SHP77 (cell line): ENCODE results near the gene FAM43B.
"Not testable (repeated sequence)": the region's sequence is repeated elsewhere in the genome, so short reads cannot be mapped to it uniquely, and the experiment has no call there.

Experiments
- DNase-seq, 2 experiments: peaks; one replicate each; lab custom pipeline; 2025; lab: John Stamatoyannopoulos, UW

Gene FAM43B

GRCh38 chr1:20551945-20552727 is at the start of gene FAM43B:
FAM43B (plus strand) TSS chr1:20552573; CDS start chr1:20552974, 401 bp downstream.
- DNase-seq, result no peak

DNA sequence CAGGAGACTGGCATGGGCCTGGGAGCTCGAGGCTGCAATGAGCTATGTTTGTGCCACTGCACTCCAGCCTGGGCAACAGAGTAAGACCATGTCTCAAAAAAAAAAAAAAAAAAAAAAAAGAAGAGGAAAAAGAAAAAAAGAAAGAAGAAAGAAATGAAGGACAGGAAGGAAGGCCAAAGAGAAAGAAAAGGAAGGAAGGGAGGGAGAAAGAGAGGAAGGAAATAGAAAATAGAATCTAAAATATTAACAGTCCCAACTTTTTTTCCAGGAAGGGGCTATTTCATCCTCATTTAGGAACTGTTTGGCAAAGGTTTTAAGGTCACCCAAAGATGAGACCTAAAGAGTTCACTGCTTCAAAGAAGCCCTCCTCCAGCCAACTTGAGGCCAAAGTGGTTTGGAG is 46.9 kb upstream of the FAM43B start:
- DNase-seq, result no peak

DNA sequence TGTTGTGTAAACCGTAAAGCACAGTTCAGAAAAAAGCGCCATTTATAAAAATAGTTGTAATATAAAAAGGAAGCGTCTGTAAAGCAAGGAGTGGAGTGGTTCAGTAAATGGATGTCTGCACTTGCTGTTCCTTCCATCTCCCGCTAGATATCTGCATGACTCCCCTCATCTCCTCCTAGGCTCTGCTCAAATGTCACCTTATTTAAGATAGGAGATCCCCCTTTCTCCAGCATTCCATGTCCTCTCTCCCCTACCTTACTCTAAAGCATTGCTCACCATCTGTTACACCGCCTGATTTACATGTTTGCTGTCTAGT is 45.2 kb upstream of the FAM43B start:
- DNase-seq, result no peak

GRCh38 chr1:20507564-20508410 is 44.6 kb upstream of the FAM43B start, which contains the start of gene MUL1:
MUL1 (minus strand) TSS chr1:20508151; CDS start chr1:20508024, 127 bp downstream.
- peak; percentile 93 to 94 for DNase-seq

GRCh38 chr1:20508411-20508771 is 44.0 kb upstream of the FAM43B start:
- DNase-seq, result no peak

DNA sequence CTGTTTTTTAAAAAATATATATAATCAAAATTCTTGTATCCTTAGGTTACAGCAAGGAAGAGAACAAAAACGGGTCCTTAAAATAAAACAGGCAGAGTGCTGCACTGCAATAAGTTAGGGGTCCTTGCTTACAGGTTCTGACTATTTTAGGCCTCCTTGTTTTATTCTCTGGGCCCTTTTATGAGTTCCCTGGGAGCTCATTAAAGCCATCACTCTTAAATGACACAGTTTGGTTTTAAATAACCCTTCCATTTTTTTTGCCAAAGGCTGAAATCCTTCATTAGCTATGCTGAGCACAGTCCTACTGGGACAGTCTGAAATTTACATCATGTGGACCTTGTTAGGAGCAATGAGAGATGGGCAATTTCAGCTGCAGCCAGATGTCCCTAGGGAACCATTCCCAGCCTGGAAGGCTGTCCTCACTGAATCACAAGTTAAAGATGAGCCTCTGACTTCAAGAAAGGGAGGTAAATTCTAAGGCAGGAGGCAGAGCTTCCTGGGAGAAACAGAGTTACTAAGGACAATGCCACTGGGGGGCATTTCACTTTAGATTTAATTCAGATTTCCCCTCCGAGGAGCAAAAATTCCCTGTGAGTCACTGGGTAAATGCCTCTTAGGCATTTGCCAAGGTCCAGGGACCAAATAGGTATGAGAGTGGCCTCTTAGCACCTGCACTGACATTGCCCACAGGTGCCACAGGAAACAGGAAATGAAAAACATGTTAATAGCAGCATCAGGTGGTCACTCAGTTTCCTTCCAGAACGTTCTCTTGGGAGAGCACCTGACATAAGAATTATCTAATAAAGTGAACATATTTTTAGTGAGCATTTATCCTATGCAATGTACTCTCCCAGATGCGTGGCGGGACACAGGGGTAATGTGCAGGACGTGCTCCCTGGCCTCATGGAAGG is 40.6 kb upstream of the FAM43B start:
- DNase-seq, result no peak

GRCh38 chr1:20519609-20520262 is 32.6 kb upstream of the FAM43B start:
- not testable (repeated sequence) for DNase-seq

- DNase-seq, result peak; percentile 38 to 59
Observed at GRCh38 chr1:20521960-20522861, 30.2 kb upstream of the FAM43B start.

DNA sequence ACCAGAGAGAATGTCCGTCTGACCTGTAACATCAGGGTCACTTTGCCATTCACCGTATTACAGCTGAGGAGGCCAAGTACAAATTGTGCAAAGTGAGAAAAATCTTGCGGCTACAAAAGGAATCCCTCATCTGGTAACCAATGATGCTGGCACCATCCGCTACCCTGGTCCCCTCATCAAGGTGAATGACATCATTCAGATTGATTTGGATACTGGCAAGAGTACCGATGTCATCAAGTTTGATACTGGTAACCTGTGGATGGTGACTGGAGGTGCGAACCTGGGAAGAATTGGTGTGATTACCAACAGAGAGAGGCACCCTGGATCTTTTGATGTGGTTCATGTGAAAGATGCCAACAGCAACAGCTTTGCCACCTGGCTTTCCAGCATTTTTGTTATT is 26.1 kb upstream of the FAM43B start:
- DNase-seq, result no peak

DNA sequence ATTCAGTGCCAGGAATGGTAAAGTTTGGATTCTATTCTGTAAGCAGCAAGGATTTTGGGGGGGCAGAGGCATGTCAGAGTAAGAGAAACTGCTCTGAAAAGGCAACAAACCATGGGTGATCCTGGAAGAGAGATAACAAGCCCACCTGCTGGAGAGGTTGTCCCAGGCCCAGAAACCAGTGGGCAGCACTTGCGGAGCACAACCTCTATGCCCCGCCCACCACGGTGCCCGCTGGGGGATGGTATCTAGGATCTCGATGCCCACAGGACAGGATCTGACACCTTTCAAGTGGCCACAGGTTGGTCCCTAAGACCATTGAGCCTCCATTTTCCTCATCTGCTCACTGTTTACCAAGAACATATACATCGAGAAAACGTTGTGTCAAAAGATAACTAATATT is 24.2 kb upstream of the FAM43B start:
- no peak for DNase-seq

- DNase-seq, result no peak
Observed at GRCh38 chr1:20530306-20530705, 22.1 kb upstream of the FAM43B start.

- no peak for DNase-seq
Observed at GRCh38 chr1:20530901-20531300, 21.5 kb upstream of the FAM43B start.

GRCh38 chr1:20533635-20534034 is 18.7 kb upstream of the FAM43B start:
- no peak for DNase-seq

- no peak for DNase-seq
Observed at GRCh38 chr1:20534659-20535417, 17.5 kb upstream of the FAM43B start.

- DNase-seq, result no peak
Observed at GRCh38 chr1:20538227-20538626, 14.1 kb upstream of the FAM43B start.

GRCh38 chr1:20538760-20539551 is 13.4 kb upstream of the FAM43B start:
- DNase-seq, result no peak

DNA sequence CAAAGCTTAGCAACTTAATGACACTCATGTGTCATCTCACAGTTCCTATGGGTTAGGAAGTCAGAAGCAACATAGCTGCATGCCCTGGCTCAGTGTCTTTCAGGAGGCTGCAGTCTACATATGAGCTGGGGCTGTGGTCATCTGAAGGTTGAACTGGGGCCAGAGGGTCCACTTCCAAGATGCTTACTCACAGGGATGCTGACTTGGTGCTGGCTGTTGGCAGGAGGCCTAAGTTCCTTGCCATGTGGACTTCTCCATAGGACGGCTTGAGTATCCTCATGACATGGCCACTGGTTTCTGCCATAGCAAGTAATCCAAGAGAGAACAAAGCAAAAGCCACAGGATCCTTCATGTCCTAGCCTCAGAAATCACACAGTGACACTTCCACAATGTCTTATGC is 12.1 kb upstream of the FAM43B start:
- no peak for DNase-seq

DNA sequence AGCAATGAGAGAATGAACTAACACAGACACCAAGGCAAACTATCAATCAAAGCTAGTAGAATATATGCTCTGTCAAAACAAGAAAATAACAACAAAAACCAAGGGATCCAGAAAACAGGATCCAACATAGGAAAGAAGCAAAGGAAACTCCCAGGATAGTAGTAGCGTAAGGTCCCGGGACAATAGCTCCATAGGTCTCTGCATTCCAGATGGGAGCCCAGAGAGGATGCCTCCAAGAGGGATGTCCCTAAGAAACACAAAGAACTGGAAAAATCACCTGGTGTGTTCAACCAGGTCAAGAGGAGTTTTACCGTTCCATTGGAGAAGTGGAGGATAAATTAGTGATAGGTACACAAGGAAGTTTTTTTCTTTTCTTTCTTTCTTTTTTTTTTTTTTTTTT is 5.7 kb upstream of the FAM43B start:
- DNase-seq, result no peak

- no peak for DNase-seq
Observed at GRCh38 chr1:20551161-20551560, 1.2 kb upstream of the FAM43B start.
